Adrenal gland (tissue), 12 donors: Measurements from ENCODE around the gene SEC16B. TPM values are rescaled to one million over a fixed set of nuclear protein-coding genes. Genes with fewer than 3 reads are reported as not detected.

ENCODE experiments used
- DNase-seq, 7 donors: peaks; one replicate each; pipeline ENCODE4 v3.0.0-alpha.2; 2019 to 2020
- H3K27ac ChIP-seq, 5 donors: fragments of 200-600 bp; sonication (generic) in 4 of 5; 1 replicate in 3 of 5; 2 replicates in 2 of 5; pipeline versions ENCODE4 v1.5.1 to v1.8.0; 2016 to 2020; ENCODE audit warnings: mild to moderate bottlenecking in 1 of 5
- H3K27me3 ChIP-seq: fragments of 200-600 bp; 2 replicates; pipeline ENCODE4 v1.8.0; 2021
- H3K36me3 ChIP-seq, 2 donors: fragments of 200-600 bp; replicated peaks in 1 of 2; 1 replicate in 1 of 2; 2 replicates in 1 of 2; pipeline versions ENCODE4 v1.5.1 to v1.8.0; 2018 to 2022
- H3K4me1 ChIP-seq, 2 donors: fragments of 200-600 bp; replicated peaks in 1 of 2; 1 replicate in 1 of 2; 2 replicates in 1 of 2; pipeline versions ENCODE4 v1.5.1 to v1.8.0; 2018 to 2021
- H3K4me3 ChIP-seq, 4 donors: fragments of 200-600 bp; sonication (generic) in 3 of 4; one replicate each; pipeline ENCODE4 v1.5.1; 2016 to 2018
- H3K9me3 ChIP-seq, 3 donors: fragments of 200-600 bp; sonication (generic) in 1 of 3; replicated peaks in 1 of 3; 1 replicate in 2 of 3; 2 replicates in 1 of 3; pipeline versions ENCODE4 v1.5.1 to v1.8.0; 2016 to 2021
- CTCF ChIP-seq, 6 experiments: fragments of 450-650 bp in 4 of 6; fragments of 200-600 bp in 2 of 6; sonication (generic) in 1 of 6; IDR thresholded peaks; 1 replicate in 5 of 6; 2 replicates in 1 of 6; pipeline versions ENCODE4 v1.5.1 to v1.8.0; 2016 to 2021; ENCODE audit warnings: antibody characterized with exemption in 6 of 6, mild to moderate bottlenecking in 2 of 6, moderate library complexity in 1 of 6
- POLR2A ChIP-seq, 2 donors: fragments of 450-650 bp; IDR thresholded peaks; one replicate each; pipeline ENCODE4 v1.6.1; 2017; ENCODE audit warnings: antibody characterized with exemption in 2 of 2, mild to moderate bottlenecking in 2 of 2, moderate library complexity in 1 of 2
- whole genome bisulfite sequencing, 4 donors: extraction: QIAGEN DNeasy Blood & Tissue Kit in 2 of 4; methylation state at CpG; one replicate each; pipeline versions ENCODE4 v1.1.5 to v1.1.7; 2013 to 2017; 5-methylcytosine and 5-hydroxymethylcytosine counted together
- intact Hi-C, 2 donors: fragments of 100-400 bp; cut with DNase I; formaldehyde crosslinking; loops; one replicate each; pipeline versions ENCODE4 v1.14.1 to v1.15.0; 2022 to 2023
- polyA plus RNA-seq, 3 donors: library from polyadenylated mRNA; stranded (reverse); fragments of 200-250 nt in 2 of 3; fragments of 350-450 nt in 1 of 3; fragmentation: Illumina TruSeq in 1 of 3; extraction: RNeasy Lipid Tissue Mini Kit (QIAGEN cat#74804) in 1 of 3; gene quantifications; one replicate each; pipeline ENCODE4 v1.2.3, GENCODE V29; 2013 to 2014
- total RNA-seq, 9 donors: library from RNA; depleted of rRNA in 4 of 9; stranded (reverse); fragments of >200 nt in 4 of 9; fragments of 120-200 nt in 1 of 9; fragmentation: NEBNext Ultra II Directional in 1 of 9; extraction: Animal tissue kit (Norgen Biotek cat#: 25700) in 1 of 9; gene quantifications; one replicate each; pipeline versions ENCODE4 v1.1.0 to v1.2.4, GENCODE V29; 2013 to 2023
- donor health status: healthy with polysubstance abuse.
- donor health status: Bipolar disorder and iron deficiency.
- donor health status: DM: yes; HTN: yes; CAD: no.
- donor health status: DM: no; HTN: no; CAD: no.
- donor health status: DM: no; HTN: no; CAD: no.
- donor health status: DM: yes; HTN: yes; CAD: no.

The SEC16B gene
- total and polyA plus RNA-seq, 12 donors: 0.87 to 64.5 (median 6.5) TPM

- H3K9me3 ChIP-seq: no peaks in the 10 kb centered on the region
- no peaks in the 10 kb centered on the region for H3K36me3 ChIP-seq
- H3K4me1 ChIP-seq: no peaks in the 10 kb centered on the region
- H3K27me3 ChIP-seq: no peaks in the 10 kb centered on the region
- 81 to 84% (median 83%) methylated on average over 20 of the region's 20 CpGs for WGBS, 4 donors
- intact Hi-C loops: loop anchor here in 1 of 2 donors (10.0 kb wide), 1 partner anchor 1049 kb away; no protein-coding TSS in a partner anchor
- no peak overlapping the region for H3K27ac ChIP-seq
- no peak overlapping the region for H3K4me3 ChIP-seq
- TF ChIP-seq POLR2A (IDR thresholded peaks at IDR 0.05): no peak
- TF ChIP-seq CTCF (IDR thresholded peaks at IDR 0.05): no peak
- DNase-seq: no peak
These were observed 25.6 kb downstream of the SEC16B start for GRCh38 chr1:177944016-177944949.

- no peaks in the 10 kb centered on the region for H3K27me3 ChIP-seq
- DNase-seq: no peak
- no peak overlapping the region for H3K4me3 ChIP-seq
- H3K27ac ChIP-seq: no peak overlapping the region
- intact Hi-C loops: loop anchor here in 1 of 2 donors (10.0 kb wide), 1 partner anchor 1047 kb away; no protein-coding TSS in a partner anchor
- no peaks in the 10 kb centered on the region for H3K36me3 ChIP-seq
- TF ChIP-seq POLR2A (IDR thresholded peaks at IDR 0.05): no peak
- TF ChIP-seq CTCF (IDR thresholded peaks at IDR 0.05): no peak
- no peaks in the 10 kb centered on the region for H3K4me1 ChIP-seq
- 91 to 97% (median 95%) methylated on average over 5 of the region's 5 CpGs for WGBS, 4 donors
- no peaks in the 10 kb centered on the region for H3K9me3 ChIP-seq
These were observed 27.9 kb downstream of the SEC16B start for GRCh38 chr1:177941976-177942375.

GRCh38 chr1:177940682-177941081 lies 29.2 kb downstream of the SEC16B start:
- H3K36me3 ChIP-seq: no peaks in the 10 kb centered on the region
- no peaks in the 10 kb centered on the region for H3K4me1 ChIP-seq
- H3K27ac ChIP-seq: no peak overlapping the region
- H3K27me3 ChIP-seq: no peaks in the 10 kb centered on the region
- H3K4me3 ChIP-seq: no peak overlapping the region
- TF ChIP-seq POLR2A (IDR thresholded peaks at IDR 0.05): no peak
- TF ChIP-seq CTCF (IDR thresholded peaks at IDR 0.05): no peak
- no peak for DNase-seq
- 74 to 85% (median 83%) methylated on average over 3 of the region's 3 CpGs for WGBS, 4 donors
- intact Hi-C loops: loop anchor here in 1 of 2 donors (10.0 kb wide), 1 partner anchor 1046 kb away; no protein-coding TSS in a partner anchor
- no peaks in the 10 kb centered on the region for H3K9me3 ChIP-seq

GRCh38 chr1:177937931-177938330 lies 31.9 kb downstream of the SEC16B start:
- intact Hi-C loops: no loop called here
- no peaks in the 10 kb centered on the region for H3K36me3 ChIP-seq
- H3K9me3 ChIP-seq: no peaks in the 10 kb centered on the region
- no peaks in the 10 kb centered on the region for H3K4me1 ChIP-seq
- no peak overlapping the region for H3K27ac ChIP-seq
- no peak overlapping the region for H3K4me3 ChIP-seq
- DNase-seq: no peak
- H3K27me3 ChIP-seq: no peaks in the 10 kb centered on the region
- WGBS, 4 donors: 89 to 94% (median 91%) methylated on average over 5 to 6 of the region's 6 CpGs
- TF ChIP-seq CTCF (IDR thresholded peaks at IDR 0.05) (no peak), POLR2A (IDR thresholded peaks at IDR 0.05) (no peak)
